SK-N-SH (cell line): Measurements from ENCODE around the gene ZNF680. TPM values are rescaled to one million over a fixed set of nuclear protein-coding genes. Genes with fewer than 3 reads are reported as not detected.

ENCODE experiments used
- CTCF ChIA-PET: fragments of 300-600, 350-600 bp; formaldehyde crosslinking; extraction: SDS; loops from one replicate; lab custom pipeline; 2021; lab: Yijun Ruan, JAX
- POLR2A ChIA-PET: fragments of 350-600 bp; sonication (Branson Sonifier 250); formaldehyde crosslinking; extraction: SDS; loops from one replicate; lab custom pipeline; 2020; ENCODE audit warnings: antibody characterized with exemption, inconsistent platforms; lab: Yijun Ruan, JAX
- DNase-seq: peaks from one replicate; pipeline ENCODE4 v3.0.0; 2012
- H2AFZ ChIP-seq: fragments of 200-600 bp; sonication (generic); 2 replicates; pipeline ENCODE4 v1.8.1; 2016; ENCODE audit warnings: antibody characterized with exemption, mild to moderate bottlenecking, low read depth
- H3F3A ChIP-seq: fragments of 200-600 bp; sonication (generic); replicated peaks from 2 replicates; pipeline ENCODE3; 2016; ENCODE audit warnings: antibody characterized with exemption, mild to moderate bottlenecking; ENCODE audit not compliant: insufficient read depth
- H3K27ac ChIP-seq, 2 experiments: fragments of 200-500 bp in 1 of 2; fragments of 200-600 bp in 1 of 2; sonication (Bioruptor generic) in 1 of 2; sonication (generic), shearing (Covaris generic) in 1 of 2; 2 replicates each; pipeline versions ENCODE4 v1.5.1 to v1.6.1; 2014 to 2016; ENCODE audit warnings: low read depth in 2 of 2, inconsistent platforms in 1 of 2, low read length in 1 of 2, mild to moderate bottlenecking in 1 of 2, mixed read lengths in 1 of 2
- H3K27me3 ChIP-seq: fragments of 200-600 bp; sonication (generic), shearing (Covaris generic); 2 replicates; pipeline ENCODE4 v1.6.1; 2016; ENCODE audit warnings: mixed run types; ENCODE audit not compliant: insufficient read depth
- H3K36me3 ChIP-seq, 2 experiments: fragments of 200-500 bp in 1 of 2; fragments of 200-600 bp in 1 of 2; sonication (Bioruptor generic) in 1 of 2; sonication (generic) in 1 of 2; replicated peaks in 1 of 2; 2 replicates each; pipeline versions ENCODE3 to v1.5.1; 2014 to 2016; ENCODE audit warnings: low read length in 1 of 2, mild to moderate bottlenecking in 1 of 2; ENCODE audit not compliant: insufficient read depth in 2 of 2, control insufficient read depth in 1 of 2
- H3K4me1 ChIP-seq, 2 experiments: fragments of 200-500 bp in 1 of 2; fragments of 200-600 bp in 1 of 2; sonication (Bioruptor generic) in 1 of 2; sonication (generic), shearing (Covaris generic) in 1 of 2; 2 replicates each; pipeline versions ENCODE4 v1.5.1 to v1.6.1; 2014 to 2016; ENCODE audit warnings: low read depth in 1 of 2, low read length in 1 of 2, mixed run types in 1 of 2; ENCODE audit not compliant: insufficient read depth in 2 of 2, control insufficient read depth in 1 of 2
- H3K4me2 ChIP-seq: fragments of 200-600 bp; sonication (generic), shearing (Covaris generic); 2 replicates; pipeline ENCODE4 v1.6.1; 2017; ENCODE audit warnings: mixed run types
- H3K4me3 ChIP-seq, 2 experiments: fragments of 200-500 bp in 1 of 2; fragments of 200-600 bp in 1 of 2; sonication (Bioruptor generic) in 1 of 2; sonication (generic), shearing (Covaris generic) in 1 of 2; 2 replicates each; pipeline versions ENCODE4 v1.5.1 to v1.8.1; 2014 to 2016; ENCODE audit warnings: low read depth in 2 of 2, inconsistent platforms in 1 of 2, low read length in 1 of 2, mild to moderate bottlenecking in 1 of 2, mixed read lengths in 1 of 2, moderate library complexity in 1 of 2
- H3K79me2 ChIP-seq: fragments of 200-600 bp; sonication (generic); 2 replicates; pipeline ENCODE4 v1.8.1; 2017; ENCODE audit warnings: mild to moderate bottlenecking; ENCODE audit not compliant: insufficient read depth
- H3K9ac ChIP-seq: fragments of 200-600 bp; sonication (generic); 2 replicates; pipeline ENCODE4 v1.6.1; 2017; ENCODE audit warnings: mixed run types
- H3K9me2 ChIP-seq: fragments of 200-600 bp; sonication (generic); 2 replicates; pipeline ENCODE4 v1.6.1; 2017; ENCODE audit warnings: mixed run types
- H3K9me3 ChIP-seq: fragments of 200-600 bp; sonication (generic); 2 replicates; pipeline ENCODE4 v1.6.1; 2017; ENCODE audit warnings: mixed run types, mild to moderate bottlenecking, moderate library complexity
- H4K20me1 ChIP-seq: fragments of 200-600 bp; sonication (generic); 2 replicates; pipeline ENCODE4 v1.6.1; 2017; ENCODE audit warnings: mild to moderate bottlenecking, mixed run types; ENCODE audit not compliant: insufficient read depth
- CHD2 ChIP-seq: fragments of 150-350 bp; IDR thresholded peaks from 2 replicates; pipeline ENCODE4 v1.6.1; 2018; ENCODE audit warnings: low read length; ENCODE audit not compliant: partially characterized antibody
- CTCF ChIP-seq: fragments of 200-600 bp; sonication (generic); IDR thresholded peaks from 2 replicates; pipeline ENCODE4 v1.6.1; 2017; ENCODE audit warnings: antibody characterized with exemption, mild to moderate bottlenecking, moderate library complexity
- EZH2phosphoT487 ChIP-seq: fragments of 200-600 bp; sonication (generic); IDR thresholded peaks from 2 replicates; pipeline ENCODE4 v1.6.1; 2017; ENCODE audit warnings: low read depth, mixed run types, mild to moderate bottlenecking, antibody characterized with exemption, moderate library complexity, borderline replicate concordance
- FOXM1 ChIP-seq: IDR thresholded peaks from 2 replicates; pipeline ENCODE4 v1.4.0; 2012; ENCODE audit warnings: low read depth, mild to moderate bottlenecking
- MEF2A ChIP-seq: IDR thresholded peaks from 2 replicates; pipeline ENCODE4 v1.4.0; 2012; ENCODE audit warnings: low read depth, borderline replicate concordance
- MXI1 ChIP-seq: IDR thresholded peaks from 2 replicates; pipeline ENCODE4 v1.6.1; 2012; ENCODE audit warnings: mild to moderate bottlenecking, low read depth, low read length, improper control_type of control experiment
- NFIC ChIP-seq: IDR thresholded peaks from 2 replicates; pipeline ENCODE4 v1.4.0; 2012; ENCODE audit warnings: borderline replicate concordance
- NRF1 ChIP-seq: IDR thresholded peaks from 2 replicates; pipeline ENCODE4 v1.6.1; 2012; ENCODE audit warnings: low read depth, mild to moderate bottlenecking, low read length
- PBX3 ChIP-seq: IDR thresholded peaks from 2 replicates; pipeline ENCODE4; 2012
- POLR2AphosphoS5 ChIP-seq: IDR thresholded peaks from 2 replicates; pipeline ENCODE4 v1.6.1; 2012; ENCODE audit warnings: low read depth, low read length
- RCOR1 ChIP-seq: fragments of 150-350 bp; IDR thresholded peaks from 2 replicates; pipeline ENCODE4 v1.6.1; 2017; ENCODE audit warnings: antibody characterized with exemption, low read length
- REST ChIP-seq: IDR thresholded peaks from 2 replicates; pipeline ENCODE4 v1.6.1; 2012; ENCODE audit warnings: mild to moderate bottlenecking, low read depth, low read length, moderate library complexity
- RXRA ChIP-seq: IDR thresholded peaks from 2 replicates; pipeline ENCODE4 v1.4.0; 2012; ENCODE audit warnings: low read depth, mild to moderate bottlenecking, borderline replicate concordance
- SIN3A ChIP-seq: IDR thresholded peaks from 2 replicates; pipeline ENCODE4 v1.6.1; 2012; ENCODE audit warnings: low read depth, mild to moderate bottlenecking, low read length, moderate library complexity, borderline replicate concordance
- SMC3 ChIP-seq: IDR thresholded peaks from 2 replicates; pipeline ENCODE4 v1.6.1; 2012; ENCODE audit warnings: low read depth, low read length, improper control_type of control experiment
- TAF1 ChIP-seq: IDR thresholded peaks from 2 replicates; pipeline ENCODE4 v1.6.1; 2012; ENCODE audit warnings: low read depth, mild to moderate bottlenecking, low read length, moderate library complexity, borderline replicate concordance
- TCF12 ChIP-seq: IDR thresholded peaks from 2 replicates; pipeline ENCODE4 v1.4.0; 2012
- YY1 ChIP-seq: IDR thresholded peaks from 2 replicates; pipeline ENCODE4 v1.4.0; 2012; ENCODE audit warnings: low read depth, mild to moderate bottlenecking
- ZBTB33 ChIP-seq: IDR thresholded peaks from 2 replicates; pipeline ENCODE4 v1.4.0; 2012; ENCODE audit warnings: low read depth, borderline replicate concordance
- WGBS: methylation state at CpG from one replicate; pipeline ENCODE4 v1.1.6; 2017; ENCODE audit warnings: low lambda C conversion rate; 5-methylcytosine and 5-hydroxymethylcytosine counted together
- polyA plus RNA-seq, 3 experiments: library from polyadenylated mRNA; depleted of rRNA; stranded (reverse); fragments of >200 nt; gene quantifications; 2 replicates each; pipeline ENCODE4 v1.2.3, GENCODE V29; 2012

The ZNF680 gene
- polyA plus RNA-seq, 1 of the 3 experiments (the other 2 are of a cell fraction): 1.6 TPM

GRCh38 chr7:64599359-64599758, 36.5 kb upstream of the ZNF680 start:
- TF ChIP-seq MXI1: no peak
- TF ChIP-seq RCOR1: no peak
- TF ChIP-seq YY1: no peak
- TF ChIP-seq CHD2: no peak
- no peak for TF ChIP-seq EZH2phosphoT487
- no peak for TF ChIP-seq REST
- TF ChIP-seq PBX3: no peak
- TF ChIP-seq NRF1: no peak
- TF ChIP-seq RXRA: no peak
- no peak for TF ChIP-seq TAF1
- TF ChIP-seq MEF2A: no peak
- no peak for TF ChIP-seq SMC3
- TF ChIP-seq POLR2AphosphoS5: no peak
- no peak for TF ChIP-seq CTCF
- no peak for TF ChIP-seq TCF12
- TF ChIP-seq SIN3A: no peak
- TF ChIP-seq FOXM1: no peak
- TF ChIP-seq ZBTB33: no peak
- no peak for TF ChIP-seq NFIC
- no peaks in the 10 kb centered on the region for H4K20me1 ChIP-seq
- H3K36me3 ChIP-seq: peaks cover 0 to 4% of the 10 kb centered on the region in 2 experiments
- no peak overlapping the region for H3K27ac ChIP-seq
- H3K27me3 ChIP-seq: no peaks in the 10 kb centered on the region
- H3K9me2 ChIP-seq: no peaks in the 10 kb centered on the region
- H3K9me3 ChIP-seq: no peaks in the 10 kb centered on the region
- no peaks in the 10 kb centered on the region for H3K4me1 ChIP-seq
- no peaks in the 10 kb centered on the region for H3K79me2 ChIP-seq
- no peak overlapping the region for H2AFZ ChIP-seq
- no peak for DNase-seq
- no peak overlapping the region for H3K9ac ChIP-seq
- no peak overlapping the region for H3K4me3 ChIP-seq
- POLR2A ChIA-PET: no interaction called here
- WGBS: 33% methylated on average over 2 of the region's 2 CpGs
- H3K4me2 ChIP-seq: no peak overlapping the region
- no peaks in the 10 kb centered on the region for H3F3A ChIP-seq
- CTCF ChIA-PET: interaction anchor here (3.1 kb wide), 1 partner anchor 31 kb away, joined by 10 read pairs; no protein-coding TSS in a partner anchor
